GM06990 (cell line): ENCODE data around the gene FRMPD2.

ENCODE experiments used
- DNase-seq: peaks from one replicate; pipeline ENCODE4 v3.0.0-alpha.2; 2011; ENCODE audit not compliant: insufficient read length; ENCODE audit errors: extremely low read depth
- H3K27me3 ChIP-seq: replicated peaks from 2 replicates; pipeline ENCODE4 v1.6.0; 2011; ENCODE audit warnings: low read length; ENCODE audit not compliant: control insufficient read depth, insufficient read depth
- H3K36me3 ChIP-seq: 2 replicates; pipeline ENCODE4 v1.5.1; 2011; ENCODE audit warnings: low read length; ENCODE audit not compliant: control insufficient read depth, insufficient read depth
- H3K4me3 ChIP-seq: replicated peaks from 2 replicates; pipeline ENCODE4 v1.5.1; 2011; ENCODE audit warnings: low read depth, mild to moderate bottlenecking, control low read depth, low read length
- TF ChIP-seq, protein P1 (sequence below): IDR thresholded peaks from 2 replicates; pipeline ENCODE4 v1.5.1; 2011; ENCODE audit warnings: low read length, control low read depth, mild to moderate bottlenecking, inconsistent platforms; ENCODE audit not compliant: insufficient read depth, poor library complexity, severe bottlenecking

FRMPD2 gene

DNA sequence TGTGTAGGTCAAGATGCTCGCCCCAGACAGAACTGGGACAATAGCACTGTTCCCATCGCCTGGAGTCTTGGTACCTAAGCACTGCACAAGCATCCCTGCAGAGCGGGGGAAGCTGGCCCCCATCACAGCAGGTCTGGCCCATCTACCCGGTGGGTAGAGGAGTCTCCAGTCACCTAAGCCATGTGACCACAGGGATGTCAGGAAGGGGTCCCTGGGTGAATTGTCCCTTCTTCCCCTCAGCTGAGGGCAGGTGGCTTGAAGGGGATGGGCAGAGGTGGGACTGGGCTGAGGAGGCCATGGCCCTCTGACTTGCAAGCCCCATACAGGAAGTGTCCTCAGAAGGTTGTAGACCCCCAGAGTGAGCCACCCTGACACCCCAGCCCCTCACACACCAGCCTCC, 39.7 kb downstream of the FRMPD2 start:
- DNase-seq: no peak
- Histone ChIP-seq H3K27me3 (no peaks in the 10 kb centered on the region), H3K36me3 (no peaks in the 10 kb centered on the region; the same call in none of the 2 replicates), H3K4me3 (no peak overlapping the region)
- TF ChIP-seq, protein P1, sequence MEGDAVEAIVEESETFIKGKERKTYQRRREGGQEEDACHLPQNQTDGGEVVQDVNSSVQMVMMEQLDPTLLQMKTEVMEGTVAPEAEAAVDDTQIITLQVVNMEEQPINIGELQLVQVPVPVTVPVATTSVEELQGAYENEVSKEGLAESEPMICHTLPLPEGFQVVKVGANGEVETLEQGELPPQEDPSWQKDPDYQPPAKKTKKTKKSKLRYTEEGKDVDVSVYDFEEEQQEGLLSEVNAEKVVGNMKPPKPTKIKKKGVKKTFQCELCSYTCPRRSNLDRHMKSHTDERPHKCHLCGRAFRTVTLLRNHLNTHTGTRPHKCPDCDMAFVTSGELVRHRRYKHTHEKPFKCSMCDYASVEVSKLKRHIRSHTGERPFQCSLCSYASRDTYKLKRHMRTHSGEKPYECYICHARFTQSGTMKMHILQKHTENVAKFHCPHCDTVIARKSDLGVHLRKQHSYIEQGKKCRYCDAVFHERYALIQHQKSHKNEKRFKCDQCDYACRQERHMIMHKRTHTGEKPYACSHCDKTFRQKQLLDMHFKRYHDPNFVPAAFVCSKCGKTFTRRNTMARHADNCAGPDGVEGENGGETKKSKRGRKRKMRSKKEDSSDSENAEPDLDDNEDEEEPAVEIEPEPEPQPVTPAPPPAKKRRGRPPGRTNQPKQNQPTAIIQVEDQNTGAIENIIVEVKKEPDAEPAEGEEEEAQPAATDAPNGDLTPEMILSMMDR: no peak

DNA sequence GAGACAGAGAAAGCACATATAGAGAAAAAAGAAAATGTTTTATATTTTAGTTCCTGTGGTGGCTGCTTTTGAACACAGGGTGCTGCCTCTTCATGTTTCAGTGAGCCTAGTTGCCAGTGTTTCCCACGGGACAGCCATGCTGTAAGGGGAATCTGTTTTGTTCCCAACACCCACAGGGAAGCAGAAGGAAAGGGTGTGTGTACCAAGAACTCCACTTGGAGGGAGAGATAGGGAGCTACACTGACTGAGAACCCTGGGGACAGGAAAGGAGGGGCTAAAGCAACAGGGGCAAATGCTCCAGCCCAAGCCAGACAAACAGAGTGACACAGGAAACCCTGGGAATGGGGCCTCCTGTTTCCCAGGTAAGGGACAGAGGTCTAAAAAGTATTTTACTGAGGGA, 40.2 kb downstream of the FRMPD2 start:
- no peak for DNase-seq
- no peaks in the 10 kb centered on the region for H3K27me3 ChIP-seq
- H3K36me3 ChIP-seq: no peaks in the 10 kb centered on the region; the same call in none of the 2 replicates
- no peak overlapping the region for H3K4me3 ChIP-seq
- TF ChIP-seq, protein P1: no peak

DNA sequence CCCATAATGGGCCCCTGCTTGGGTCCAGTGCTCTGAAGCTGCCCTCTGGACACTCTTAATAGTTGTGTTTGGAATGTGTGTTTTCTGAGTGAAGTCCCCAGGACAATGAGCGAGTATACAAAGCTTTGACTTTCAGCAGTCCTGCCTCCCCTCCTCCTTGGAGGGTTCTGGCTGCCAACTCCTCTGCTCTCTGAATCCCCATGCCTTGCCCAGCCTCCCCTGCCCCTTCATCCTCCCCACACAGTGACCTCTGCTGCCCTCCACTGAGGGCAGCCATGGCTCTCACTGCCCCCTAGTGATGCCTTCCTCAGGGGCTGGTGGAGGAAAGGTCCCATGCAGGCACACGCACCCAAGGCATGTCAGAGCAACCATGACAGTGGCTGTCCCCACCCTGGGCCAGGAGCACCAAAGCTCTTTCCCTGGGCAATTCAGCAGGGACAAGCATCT, 40.9 kb downstream of the FRMPD2 start:
- TF ChIP-seq, protein P1: peak; percentile 29
- Histone ChIP-seq H3K4me3 (no peak overlapping the region), H3K36me3 (no peaks in the 10 kb centered on the region; the same call in none of the 2 replicates), H3K27me3 (no peaks in the 10 kb centered on the region)
- DNase-seq: no peak

DNA sequence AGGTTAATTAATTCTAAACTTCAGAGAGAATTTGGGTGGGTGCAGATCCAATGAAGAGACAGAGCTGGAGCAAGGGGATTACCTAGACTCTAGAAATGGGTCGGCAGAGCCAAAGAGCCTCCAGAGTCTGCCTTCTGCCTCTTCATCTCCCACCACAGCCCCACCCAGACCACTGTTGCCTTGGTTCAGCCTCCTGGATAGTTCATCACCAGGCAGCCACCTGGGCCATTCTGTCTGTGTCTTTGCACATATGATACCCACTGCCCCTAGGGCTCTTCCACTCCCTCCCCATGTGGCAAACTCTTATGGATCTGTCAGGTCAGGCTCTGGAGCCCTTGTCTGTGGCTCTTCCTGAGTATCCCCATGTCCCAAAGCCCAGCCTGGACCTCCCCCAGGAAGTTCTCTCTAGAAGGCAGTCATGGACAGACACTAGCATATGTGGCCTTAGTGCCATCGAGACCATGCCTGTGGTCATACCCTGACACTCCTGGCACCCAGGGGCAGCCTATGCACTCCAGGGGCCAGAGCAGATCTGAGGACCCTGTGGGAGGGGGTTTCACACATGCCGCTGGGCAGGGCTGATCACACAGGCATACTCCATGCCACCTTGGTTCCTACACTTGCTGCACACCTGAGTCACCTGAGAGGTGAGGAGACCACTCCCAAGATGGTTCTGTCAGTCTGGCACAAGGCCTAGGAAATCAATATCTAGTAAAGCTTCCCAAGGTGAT, 41.6 kb downstream of the FRMPD2 start:
- Histone ChIP-seq H3K36me3 (no peaks in the 10 kb centered on the region; the same call in none of the 2 replicates), H3K27me3 (no peaks in the 10 kb centered on the region), H3K4me3 (no peak overlapping the region)
- TF ChIP-seq, protein P1: no peak
- no peak for DNase-seq

DNA sequence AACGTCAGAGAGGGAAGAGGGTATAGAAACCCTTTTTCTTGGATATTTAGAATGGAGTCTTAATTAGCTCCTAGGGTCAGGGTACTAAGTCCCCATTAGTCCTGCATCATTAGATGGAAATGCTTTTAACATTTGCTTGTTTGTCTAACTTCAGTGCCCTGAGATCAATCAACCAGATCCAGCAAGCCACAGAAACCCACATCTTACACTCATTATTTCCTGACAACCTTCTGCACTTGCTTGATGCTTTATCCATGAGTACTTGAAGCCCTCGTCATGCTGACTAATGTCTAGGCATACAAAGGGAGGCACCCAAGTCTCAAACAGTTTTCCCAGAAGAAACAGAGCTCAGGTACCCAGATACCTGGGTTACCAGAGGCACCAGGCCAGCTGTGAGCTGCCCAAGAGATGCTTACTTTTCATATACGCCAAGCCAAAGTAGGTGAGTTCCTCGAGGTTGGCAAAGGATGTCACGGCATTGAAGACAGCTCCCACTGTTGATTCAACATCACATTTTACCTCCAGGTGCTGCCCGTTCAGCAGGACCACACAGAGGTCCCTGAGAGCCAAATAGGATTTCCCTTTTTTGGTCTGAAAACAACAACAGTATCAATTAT, 42.7 kb downstream of the FRMPD2 start:
- no peak overlapping the region for H3K4me3 ChIP-seq
- no peaks in the 10 kb centered on the region; the same call in none of the 2 replicates for H3K36me3 ChIP-seq
- TF ChIP-seq, protein P1: no peak

More for the DNA sequence above, 42.7 kb downstream of the FRMPD2 start:
- no peaks in the 10 kb centered on the region for H3K27me3 ChIP-seq
- peak; percentile 58 for DNase-seq
